Measurements from ENCODE around the gene ABLIM2. TPM values are rescaled to one million over a fixed set of nuclear protein-coding genes. Genes with fewer than 3 reads are reported as not detected.

Gene ABLIM2
- total and polyA plus RNA-seq, 2 experiments from 2014 or later = 4.9 to 5.8 TPM

DNA sequence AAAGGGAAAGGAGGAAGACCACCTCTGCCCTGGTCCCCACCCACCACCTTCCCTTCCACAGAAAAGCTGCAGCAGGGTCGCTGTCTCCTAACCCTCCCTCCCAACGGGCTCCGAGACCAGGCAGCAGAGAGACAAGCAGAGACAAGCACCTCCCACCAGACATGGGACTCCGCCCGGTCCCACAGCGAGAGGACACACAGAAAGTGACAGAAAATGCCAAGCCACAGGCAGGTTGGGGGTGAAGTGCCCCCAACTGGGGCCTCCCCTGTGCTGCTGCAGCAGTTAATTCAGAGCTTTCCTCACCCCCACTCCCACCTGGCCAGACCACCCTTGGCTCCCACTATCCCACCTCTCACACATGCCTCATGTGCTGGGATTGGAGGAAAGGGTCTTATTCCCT is 154.5 kb downstream of the ABLIM2 start:
- Histone ChIP-seq H3K4me3 (no peak overlapping the region), H3K9me3 (ENCODE audit: low read depth) (no peaks in the 10 kb centered on the region), H3K27ac (no peak overlapping the region), H3K27me3 (no peaks in the 10 kb centered on the region), H3K4me1 (ENCODE audit: low read depth) (peaks cover 7% of the 10 kb centered on the region), H3K36me3 (no peaks in the 10 kb centered on the region)
- DNase-seq (ENCODE audit: low read depth in 1 of 2, low spot score in 1 of 2) = no peak
- TF ChIP-seq, protein P1, sequence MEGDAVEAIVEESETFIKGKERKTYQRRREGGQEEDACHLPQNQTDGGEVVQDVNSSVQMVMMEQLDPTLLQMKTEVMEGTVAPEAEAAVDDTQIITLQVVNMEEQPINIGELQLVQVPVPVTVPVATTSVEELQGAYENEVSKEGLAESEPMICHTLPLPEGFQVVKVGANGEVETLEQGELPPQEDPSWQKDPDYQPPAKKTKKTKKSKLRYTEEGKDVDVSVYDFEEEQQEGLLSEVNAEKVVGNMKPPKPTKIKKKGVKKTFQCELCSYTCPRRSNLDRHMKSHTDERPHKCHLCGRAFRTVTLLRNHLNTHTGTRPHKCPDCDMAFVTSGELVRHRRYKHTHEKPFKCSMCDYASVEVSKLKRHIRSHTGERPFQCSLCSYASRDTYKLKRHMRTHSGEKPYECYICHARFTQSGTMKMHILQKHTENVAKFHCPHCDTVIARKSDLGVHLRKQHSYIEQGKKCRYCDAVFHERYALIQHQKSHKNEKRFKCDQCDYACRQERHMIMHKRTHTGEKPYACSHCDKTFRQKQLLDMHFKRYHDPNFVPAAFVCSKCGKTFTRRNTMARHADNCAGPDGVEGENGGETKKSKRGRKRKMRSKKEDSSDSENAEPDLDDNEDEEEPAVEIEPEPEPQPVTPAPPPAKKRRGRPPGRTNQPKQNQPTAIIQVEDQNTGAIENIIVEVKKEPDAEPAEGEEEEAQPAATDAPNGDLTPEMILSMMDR (IDR thresholded peaks at IDR 0.05; ENCODE audit: low read depth, low read length) = no peak

DNA sequence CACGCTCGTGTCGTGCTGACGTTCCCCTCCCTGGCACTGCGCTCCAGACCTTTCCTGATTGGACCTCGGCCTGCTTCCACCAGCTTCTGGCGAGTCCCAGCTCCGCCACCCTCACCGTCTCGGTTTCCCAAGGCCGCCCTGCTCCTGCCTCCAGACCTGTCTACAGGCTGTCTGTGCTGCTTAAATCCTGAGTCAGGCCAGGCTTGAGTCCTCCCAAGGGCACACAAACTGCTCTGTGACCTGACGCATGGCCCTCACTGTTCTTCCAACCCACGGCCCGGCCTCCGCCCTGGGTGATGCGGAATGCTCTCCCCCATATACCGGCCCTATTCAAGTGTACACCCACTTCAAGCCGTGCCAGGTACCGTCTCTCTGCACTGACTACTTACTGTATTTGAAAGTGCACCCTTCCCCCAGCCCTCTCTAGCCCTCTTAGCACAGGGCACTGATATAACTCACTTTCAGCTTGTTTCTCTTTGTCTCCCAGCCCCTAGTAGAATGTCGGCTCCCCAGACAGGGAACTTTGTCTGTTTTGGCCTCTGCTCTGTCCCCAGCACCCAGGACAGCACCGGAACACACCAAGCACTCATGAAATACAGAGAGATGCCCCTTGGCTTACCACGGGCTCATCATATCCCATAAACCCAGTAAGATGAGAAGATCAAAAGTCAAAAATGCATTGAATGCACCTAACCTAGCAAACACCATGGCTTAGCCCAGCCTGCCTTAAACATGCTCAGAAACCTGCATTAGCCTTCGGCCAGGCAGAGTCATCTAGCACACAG is 155.9 kb downstream of the ABLIM2 start:
- Histone ChIP-seq H3K36me3 (no peaks in the 10 kb centered on the region), H3K4me1 (ENCODE audit: low read depth) (peaks cover 7% of the 10 kb centered on the region)
- TF ChIP-seq, protein P1 (IDR thresholded peaks at IDR 0.05; ENCODE audit: low read depth, low read length) = no peak

GRCh38 chr4:8001564-8002355 is 156.9 kb downstream of the ABLIM2 start:
- TF ChIP-seq, protein P1 (IDR thresholded peaks at IDR 0.05; ENCODE audit: low read depth, low read length) = no peak
- Histone ChIP-seq H3K4me1 (ENCODE audit: low read depth) (peaks cover 7% of the 10 kb centered on the region), H3K9me3 (ENCODE audit: low read depth) (no peaks in the 10 kb centered on the region), H3K4me3 (no peak overlapping the region), H3K27me3 (no peaks in the 10 kb centered on the region), H3K27ac (no peak overlapping the region), H3K36me3 (no peaks in the 10 kb centered on the region)
- DNase-seq (ENCODE audit: low read depth in 1 of 2, low spot score in 1 of 2) = no peak

More for the DNA sequence above, 155.9 kb downstream of the ABLIM2 start:
- peak in 1 of 2 donors; percentile 47 for DNase-seq (ENCODE audit: low read depth in 1 of 2, low spot score in 1 of 2)
- peak overlapping the region; percentile 59 for H3K27ac ChIP-seq
- H3K4me3 ChIP-seq = no peak overlapping the region
- H3K9me3 ChIP-seq (ENCODE audit: low read depth) = no peaks in the 10 kb centered on the region
- H3K27me3 ChIP-seq = no peaks in the 10 kb centered on the region

DNA sequence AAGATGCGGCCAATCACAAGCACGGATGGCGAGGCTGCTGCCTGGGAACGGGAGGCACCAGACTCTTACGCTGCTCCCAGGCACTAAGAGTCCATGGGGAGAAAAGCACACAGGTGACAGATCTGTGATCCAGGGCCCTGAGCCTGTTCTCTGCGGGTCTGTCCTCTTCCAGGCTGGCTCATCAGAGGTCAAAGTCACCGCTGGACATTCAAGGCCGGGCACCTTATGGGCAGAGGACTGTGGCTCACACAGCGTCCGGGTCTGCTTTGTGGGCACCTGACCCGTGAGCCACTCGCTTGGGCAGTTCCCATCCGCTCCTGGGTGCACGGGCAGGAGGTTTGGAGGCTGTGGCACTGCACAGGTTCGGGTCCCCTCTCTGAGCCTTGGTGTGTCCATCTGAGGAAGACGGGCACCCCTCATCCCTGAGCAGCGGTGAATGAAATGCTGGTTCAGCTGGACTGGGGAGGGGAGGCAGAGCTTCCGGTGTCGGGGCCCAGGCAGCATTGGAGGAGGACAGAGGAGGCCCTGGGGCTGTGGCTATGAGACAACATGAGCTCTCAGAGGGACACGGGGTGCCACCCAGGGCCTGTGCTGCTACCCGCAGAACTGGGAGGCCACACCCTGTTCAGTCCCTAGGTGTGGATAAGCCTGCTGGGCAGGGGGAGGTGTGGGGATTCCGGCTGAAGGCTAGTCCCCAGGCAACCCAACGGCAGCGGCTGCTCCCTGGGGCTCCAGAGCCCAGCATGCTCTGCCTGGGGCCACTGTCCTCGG is 157.7 kb downstream of the ABLIM2 start:
- no peaks in the 10 kb centered on the region for H3K9me3 ChIP-seq (ENCODE audit: low read depth)
- H3K27ac ChIP-seq = no peak overlapping the region
- H3K27me3 ChIP-seq = no peaks in the 10 kb centered on the region
- DNase-seq (ENCODE audit: low read depth in 1 of 2, low spot score in 1 of 2) = no peak
- H3K4me1 ChIP-seq (ENCODE audit: low read depth) = peaks cover 5% of the 10 kb centered on the region
- no peaks in the 10 kb centered on the region for H3K36me3 ChIP-seq
- H3K4me3 ChIP-seq = no peak overlapping the region
- TF ChIP-seq, protein P1 (IDR thresholded peaks at IDR 0.05; ENCODE audit: low read depth, low read length) = no peak

- H3K36me3 ChIP-seq = no peaks in the 10 kb centered on the region
- no peak overlapping the region for H3K27ac ChIP-seq
- TF ChIP-seq, protein P1 (IDR thresholded peaks at IDR 0.05; ENCODE audit: low read depth, low read length) = no peak
- DNase-seq (ENCODE audit: low read depth in 1 of 2, low spot score in 1 of 2) = no peak
- no peaks in the 10 kb centered on the region for H3K27me3 ChIP-seq
- no peak overlapping the region for H3K4me3 ChIP-seq
- peaks cover 4% of the 10 kb centered on the region for H3K4me1 ChIP-seq (ENCODE audit: low read depth)
- H3K9me3 ChIP-seq (ENCODE audit: low read depth) = no peaks in the 10 kb centered on the region
Measured at GRCh38 chr4:8000247-8000646, 158.4 kb downstream of the ABLIM2 start.

Data from cardiac muscle cell (in vitro differentiated cells and primary cell).